HG02970 (cell line): ENCODE measurements around the gene MAML3.

Experiments used
- ATAC-seq: cut with Tn5 transposase; IDR thresholded peaks from one replicate; pipeline ENCODE4 v1.9.1; 2021; ENCODE audit warnings: mild to moderate bottlenecking, moderate library complexity, moderate number of reproducible peaks; ENCODE audit not compliant: unreplicated experiment, low FRiP score

The MAML3 gene

DNA sequence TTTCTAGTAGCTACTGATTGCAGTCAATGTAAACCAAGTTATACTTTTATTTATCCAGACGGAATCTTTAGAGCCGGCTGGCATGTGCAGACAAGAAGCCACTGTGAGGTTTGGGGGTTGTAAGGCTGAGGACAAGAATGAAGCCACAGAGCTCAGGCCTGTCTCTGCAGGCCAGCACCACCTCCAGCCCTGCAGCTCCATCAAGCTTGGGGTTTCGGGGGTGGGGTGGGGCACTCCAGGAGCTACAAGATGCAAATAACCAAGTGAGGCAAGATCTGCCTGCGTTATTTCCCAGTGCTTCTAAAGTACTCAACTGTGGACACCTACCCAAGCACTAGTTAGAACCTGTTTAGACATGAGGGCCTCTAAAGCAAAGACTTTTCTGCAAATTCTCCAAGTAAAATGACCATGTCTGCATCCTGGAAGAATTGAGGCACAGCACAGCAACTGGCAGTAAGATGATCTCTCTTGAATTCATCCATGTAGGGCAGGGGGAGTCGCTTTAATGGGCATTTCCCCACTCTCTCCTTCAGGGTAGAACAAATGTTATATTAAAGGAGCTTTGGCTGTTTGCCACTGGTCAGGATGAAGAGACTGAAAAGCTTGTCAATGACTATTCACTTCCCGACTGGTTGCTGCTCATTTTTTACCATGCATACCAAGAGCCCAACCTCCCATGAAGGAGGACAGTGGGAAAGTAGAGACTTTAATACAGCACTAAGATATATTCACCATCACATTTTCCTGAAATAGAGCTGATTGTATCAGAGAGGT, 265.8 kb downstream of the MAML3 start:
- no peak for ATAC-seq

DNA sequence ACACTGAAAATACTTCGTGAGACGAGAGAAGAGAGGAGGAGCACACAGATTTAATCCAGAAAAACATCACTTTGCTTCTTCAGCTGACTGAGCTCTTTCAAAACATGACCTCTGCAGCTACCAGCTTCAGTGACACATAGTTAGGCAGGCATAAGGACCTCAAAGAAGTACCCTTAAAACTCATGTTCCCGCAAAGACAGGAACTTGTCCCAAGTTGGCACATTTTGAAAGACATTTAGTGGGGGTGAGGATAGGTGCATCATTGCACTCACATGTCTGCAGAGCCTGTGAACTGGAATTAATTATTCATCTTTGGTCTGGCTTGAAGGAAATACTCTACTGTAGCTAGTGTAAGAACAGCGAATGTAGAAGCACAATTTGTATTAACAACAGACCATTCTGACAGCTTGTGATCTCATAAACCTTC, 266.6 kb downstream of the MAML3 start:
- ATAC-seq, result no peak

DNA sequence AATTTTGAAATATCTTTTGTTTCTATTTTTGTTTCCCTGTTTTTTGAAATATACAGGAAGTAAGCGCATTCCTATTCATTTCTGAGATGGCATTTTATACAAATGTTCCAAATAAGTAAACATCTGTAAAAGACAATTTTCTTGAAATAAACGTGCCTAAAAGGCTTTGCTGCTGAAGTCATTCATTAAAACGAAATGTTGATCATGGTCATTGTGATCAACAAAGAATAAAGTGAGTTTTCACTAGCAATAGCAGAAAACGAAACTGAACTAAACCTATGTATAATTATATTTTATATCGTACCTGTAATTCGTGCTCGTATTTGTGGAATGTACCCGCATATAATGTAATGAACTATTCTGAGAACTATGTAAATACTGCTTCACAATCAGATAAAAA, 267.2 kb downstream of the MAML3 start:
- no peak for ATAC-seq

DNA sequence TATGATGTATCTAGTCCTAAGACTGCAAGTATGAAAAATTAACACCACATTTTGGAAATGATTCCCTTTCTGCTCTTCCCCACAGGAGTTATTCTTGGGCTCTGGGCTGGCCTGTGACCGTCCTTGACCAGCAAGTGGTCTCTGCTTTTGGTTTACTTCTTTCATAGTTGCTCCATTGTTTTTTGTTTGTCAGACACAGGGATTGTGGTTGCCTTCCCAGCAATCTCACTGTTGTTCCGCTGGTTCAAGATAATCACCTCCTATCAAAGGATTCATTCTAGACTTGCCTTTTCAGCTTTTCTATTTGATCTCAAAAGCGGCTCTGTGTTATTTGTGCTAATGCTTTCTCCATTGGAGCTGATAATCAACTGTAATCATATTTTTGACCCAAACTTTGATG, 269.5 kb downstream of the MAML3 start:
- no peak for ATAC-seq

DNA sequence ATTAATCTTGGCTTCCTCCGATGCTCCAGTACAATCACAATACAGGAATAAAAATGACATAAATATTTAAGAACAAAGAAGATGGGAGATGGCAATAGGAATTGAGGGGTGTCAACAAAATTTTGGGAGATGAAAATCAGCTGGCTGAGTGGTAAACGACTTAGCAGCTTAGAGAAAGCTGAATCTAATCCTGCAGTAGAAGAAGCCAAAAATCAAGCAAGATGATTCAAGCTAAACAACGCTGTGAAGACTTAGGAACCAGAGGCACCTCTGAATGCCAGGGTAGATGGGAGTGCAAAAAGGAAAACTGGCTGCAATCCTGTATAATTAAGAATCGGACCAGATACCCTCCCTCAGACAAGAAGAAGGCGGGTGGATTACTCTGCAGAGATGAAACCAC, 273.1 kb downstream of the MAML3 start:
- no peak for ATAC-seq

DNA sequence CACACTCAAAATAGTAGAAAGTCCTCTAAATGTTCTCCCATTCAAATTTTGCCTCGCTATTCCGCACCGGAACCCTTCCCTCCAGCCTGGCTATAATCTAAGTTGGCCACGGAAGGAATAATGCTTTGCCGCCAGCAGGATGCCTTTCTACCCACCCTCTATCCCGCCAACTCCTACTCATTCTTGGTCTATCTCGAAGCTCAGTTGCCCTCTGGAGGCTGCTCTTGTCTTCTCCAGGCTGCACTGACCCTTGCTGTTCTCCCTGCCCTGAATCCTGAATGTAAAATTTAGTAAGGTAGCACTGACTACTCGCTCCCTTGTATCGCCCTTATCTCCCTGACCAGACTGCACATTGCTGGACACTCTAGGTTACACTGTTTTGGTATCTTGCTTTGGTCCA, 275.9 kb downstream of the MAML3 start:
- ATAC-seq, result no peak

DNA sequence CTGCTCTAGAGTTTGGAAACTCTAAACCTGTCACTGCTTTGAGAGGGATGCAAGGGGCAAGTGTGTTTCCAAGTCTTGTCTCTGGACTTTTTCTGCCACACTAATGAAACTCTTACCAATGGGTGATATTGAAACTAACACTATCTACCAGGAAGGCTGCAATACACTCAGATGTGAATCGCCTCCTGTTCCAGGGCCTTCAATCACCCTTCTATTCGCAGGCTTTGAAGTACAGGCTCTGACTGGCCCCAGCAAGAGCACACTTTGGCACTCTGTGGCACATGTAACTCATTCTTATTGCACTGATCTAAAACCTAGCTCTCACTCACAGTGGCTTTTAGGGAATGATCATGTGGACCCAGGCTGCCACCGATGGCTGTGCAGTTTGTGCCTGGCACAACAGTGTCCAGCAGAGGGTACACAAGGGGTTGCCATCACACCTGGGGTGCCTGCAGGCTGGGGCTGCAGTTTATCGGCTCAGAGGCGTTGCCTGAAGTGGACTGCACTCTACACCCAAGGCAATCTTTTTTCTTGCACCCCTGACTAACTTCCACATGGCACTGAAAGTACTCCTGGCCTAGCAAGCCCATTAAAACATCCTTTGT, 277.5 kb downstream of the MAML3 start:
- ATAC-seq, result no peak

DNA sequence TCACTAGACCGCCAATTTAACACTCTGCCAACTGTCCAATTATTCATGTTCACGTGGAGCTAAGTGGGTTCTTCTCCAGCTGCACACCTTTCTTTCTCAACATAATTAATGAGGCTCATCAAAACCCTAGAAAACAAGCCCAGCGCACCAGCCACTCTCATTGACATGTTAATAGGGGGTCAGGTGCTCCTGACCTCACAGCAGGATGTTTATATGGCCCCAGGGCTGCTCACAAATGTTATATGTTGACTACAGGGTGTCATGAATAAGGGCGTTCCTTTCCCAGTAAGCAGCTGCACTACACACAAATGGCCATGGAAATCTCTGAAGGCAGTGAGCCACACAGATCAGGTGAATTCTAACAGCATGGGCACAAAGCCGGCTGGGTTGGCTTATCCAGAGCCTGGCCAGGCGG, 278.6 kb downstream of the MAML3 start:
- ATAC-seq, result no peak

DNA sequence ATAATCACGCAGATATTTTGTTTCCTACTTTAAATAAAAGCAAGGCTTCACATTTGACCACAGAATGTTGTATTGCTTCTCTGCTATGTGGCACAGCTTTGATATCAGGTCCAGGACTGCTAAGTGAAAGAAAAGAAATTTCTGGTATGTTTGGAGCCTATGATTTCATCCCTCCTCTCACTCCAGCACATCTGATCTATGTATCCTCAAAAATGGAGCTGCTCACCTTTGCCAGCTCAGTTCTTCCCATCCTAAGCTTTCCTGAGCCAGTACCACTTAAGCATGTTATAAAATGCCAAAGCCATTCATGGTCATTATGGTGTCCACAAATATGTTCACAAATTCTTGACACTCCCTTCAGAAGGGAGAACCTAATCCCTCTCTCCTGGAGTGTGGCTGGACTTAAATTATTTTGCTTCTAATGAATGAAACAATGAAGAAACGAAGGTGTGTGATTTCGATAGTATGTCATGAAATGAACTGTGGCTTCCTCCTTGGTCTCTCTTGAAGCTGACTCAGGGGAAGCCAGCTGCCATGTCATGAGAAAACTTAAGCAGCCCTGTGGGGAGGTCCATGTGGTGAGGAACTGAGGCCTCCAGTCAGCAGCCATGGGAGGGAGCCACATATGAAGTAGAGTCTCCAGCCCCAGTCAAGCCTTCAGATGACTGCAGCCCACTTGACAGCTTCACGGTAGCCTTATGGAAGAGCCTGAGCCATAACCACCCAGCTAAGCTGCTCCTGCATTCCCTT, 280.7 kb downstream of the MAML3 start:
- no peak for ATAC-seq

DNA sequence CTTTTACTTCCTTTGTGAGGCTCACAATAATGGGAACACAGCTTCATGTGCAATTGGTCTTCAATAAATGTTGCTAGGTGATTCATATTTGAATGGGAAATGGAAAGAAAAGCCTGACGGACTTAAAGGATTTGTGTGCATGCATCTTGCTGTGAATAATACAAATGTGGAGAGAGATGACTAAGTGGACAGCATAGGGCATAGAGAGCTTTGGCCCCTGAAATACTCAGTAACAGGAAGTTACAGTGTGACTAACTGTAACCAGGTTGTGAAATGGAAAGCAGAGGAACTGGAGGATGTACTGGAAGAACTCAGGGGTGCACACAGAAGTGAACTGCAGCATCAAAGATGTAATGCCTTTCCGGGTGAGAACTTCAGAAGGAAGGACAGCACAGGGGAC, 281.7 kb downstream of the MAML3 start:
- no peak for ATAC-seq

DNA sequence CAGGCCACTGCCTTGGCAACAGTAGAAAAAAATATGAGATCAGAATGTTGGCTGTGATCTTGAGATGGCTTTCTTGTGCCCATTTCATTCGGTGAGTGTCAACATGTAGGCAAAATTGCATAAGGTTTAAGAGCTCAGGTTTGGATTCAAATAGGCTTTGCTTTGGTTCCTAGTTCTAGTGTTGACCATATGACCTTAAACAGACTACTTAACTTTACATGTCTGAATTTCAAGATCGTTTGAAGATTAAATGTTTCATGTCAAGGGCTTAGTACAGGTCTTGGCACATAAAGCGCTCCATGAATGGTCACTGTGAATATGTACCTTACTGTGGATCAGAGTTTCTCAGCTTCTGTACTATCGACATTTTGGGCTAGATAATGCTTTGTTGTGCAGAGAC, 284.2 kb downstream of the MAML3 start:
- no peak for ATAC-seq

DNA sequence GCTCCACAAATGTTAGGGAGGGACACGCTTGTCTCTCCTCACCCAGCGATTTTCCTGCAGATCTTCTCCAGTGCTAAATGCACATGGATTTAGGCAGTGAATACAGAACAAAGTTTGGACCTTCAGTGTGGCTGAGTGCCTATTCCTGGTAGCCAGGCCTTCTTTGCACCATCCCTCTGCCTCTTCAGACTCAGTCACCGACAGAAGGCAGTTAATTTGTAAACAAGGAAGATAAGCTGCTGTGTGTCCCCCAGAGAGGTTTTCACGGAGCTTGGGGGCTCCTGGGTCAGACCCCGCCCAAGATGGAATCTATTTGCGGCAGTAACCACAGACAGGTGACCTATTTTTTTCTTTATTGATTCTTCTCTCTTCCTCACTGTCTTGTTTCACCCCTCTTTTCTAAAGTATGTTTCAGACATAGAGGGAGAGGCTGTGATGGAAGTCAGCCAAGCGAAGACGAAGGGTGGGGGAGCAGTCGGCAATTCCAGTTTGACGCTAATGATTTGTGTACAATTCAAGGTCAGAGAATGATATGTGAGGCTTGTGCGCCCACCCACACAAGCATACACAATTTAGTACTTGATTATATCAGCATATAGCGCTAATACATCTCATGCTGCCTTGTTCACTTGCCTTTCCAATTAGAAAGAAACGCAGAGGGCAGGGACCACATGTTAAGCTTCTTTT, 287.6 kb downstream of the MAML3 start:
- no peak for ATAC-seq

DNA sequence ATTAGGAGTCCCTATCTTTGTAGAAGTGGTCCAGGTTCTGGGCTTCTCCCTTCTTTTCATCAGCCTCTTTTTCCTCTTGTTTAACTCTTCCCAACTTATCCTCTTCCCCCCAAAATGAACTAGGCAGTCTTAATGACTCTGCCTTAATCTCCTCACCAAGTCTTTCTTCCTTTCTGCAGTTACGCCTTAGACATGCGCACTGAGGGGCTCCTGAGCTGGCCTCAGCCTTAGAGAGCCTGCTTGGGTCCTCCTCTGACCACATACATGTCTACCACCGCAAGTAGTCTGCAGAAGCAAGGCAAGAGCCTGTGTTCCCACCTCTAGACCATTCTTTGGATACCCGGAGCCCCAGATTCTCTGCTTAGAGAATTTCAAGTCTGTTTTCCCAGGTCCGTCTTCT, 288.4 kb downstream of the MAML3 start:
- no peak for ATAC-seq

DNA sequence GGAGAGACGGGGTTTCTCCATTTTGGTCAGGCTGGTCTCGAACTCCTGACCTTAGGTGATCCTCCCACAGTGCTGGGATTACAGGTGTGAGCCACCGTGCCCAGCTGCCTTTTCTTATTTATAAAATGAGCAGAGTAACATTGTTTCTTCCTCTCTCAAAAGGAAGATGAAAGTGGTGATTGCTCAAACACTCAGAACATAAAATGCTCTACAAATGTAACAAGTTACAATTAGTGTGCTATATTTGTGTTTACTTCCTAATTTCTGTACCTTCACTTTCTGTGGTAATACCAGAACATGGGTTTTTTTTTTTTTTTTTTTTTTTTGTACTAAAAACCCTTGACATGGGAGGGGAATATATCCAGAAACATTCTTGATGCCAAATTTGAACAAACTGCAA, 290.5 kb downstream of the MAML3 start:
- no peak for ATAC-seq

DNA sequence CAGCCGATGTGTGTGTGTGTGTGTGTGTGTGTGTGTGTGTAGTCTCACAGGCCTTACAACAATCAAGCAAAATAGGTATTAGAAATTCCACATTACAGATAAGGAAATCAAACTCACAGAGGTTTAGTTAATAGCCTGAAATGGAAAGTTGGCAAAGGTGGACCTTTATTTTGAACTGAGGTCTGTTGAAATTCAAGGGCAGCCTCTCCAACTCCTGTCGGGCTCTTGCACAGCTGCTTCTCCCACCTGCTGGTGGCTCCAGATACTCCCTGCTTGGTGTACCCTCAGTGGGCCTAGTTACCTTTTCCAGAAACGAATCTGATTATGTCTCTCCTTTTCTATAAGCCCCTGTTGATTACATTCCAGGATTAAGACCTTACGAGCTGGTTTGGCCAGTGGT, 292.5 kb downstream of the MAML3 start:
- no peak for ATAC-seq

DNA sequence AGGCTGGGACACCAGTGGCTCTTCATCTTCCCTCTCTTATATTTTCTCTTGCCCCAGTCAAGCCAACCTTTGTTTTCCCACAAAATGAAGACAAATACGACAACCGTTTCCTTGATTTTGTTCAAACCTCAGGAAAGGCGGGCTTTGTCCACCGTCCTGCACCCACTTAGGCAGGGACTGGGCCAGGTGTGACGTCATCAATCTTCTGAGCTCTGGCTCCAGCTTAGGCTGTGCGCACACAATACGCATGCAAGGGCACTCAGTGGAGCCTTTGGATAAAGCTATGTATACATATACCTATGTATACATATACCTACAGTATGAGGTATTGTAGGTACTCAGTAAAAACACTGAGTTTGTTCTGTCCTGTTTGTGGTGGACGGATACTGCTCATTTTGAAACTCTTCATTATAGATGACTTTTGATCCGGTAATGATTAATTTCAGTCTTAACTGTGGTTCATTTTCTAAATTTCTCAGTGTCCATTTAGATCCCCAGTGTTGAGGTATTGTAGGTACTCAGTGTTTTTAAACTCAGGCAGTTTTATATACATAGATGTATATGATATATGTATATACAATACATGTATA, 293.5 kb downstream of the MAML3 start:
- no peak for ATAC-seq

DNA sequence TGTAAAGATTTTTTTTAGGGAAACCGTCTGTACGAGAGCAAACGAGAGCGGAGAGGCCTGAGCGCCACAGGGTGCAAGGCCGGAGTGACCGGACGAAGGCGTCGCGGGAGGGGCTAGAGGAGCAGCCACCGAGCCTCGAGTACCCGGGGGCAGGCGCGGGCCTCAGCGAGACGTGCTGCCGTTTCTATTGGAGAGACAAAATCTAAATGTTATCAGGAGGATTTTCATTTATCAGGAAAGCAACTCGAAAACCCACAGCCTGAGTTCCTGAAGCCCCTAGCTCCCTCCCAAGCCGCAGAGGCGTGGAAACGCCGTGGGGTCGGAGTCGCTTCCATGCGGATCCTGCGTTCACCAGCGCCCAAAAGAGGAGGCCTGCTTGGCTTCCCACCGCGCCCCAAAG, 294.1 kb downstream of the MAML3 start:
- no peak for ATAC-seq

DNA sequence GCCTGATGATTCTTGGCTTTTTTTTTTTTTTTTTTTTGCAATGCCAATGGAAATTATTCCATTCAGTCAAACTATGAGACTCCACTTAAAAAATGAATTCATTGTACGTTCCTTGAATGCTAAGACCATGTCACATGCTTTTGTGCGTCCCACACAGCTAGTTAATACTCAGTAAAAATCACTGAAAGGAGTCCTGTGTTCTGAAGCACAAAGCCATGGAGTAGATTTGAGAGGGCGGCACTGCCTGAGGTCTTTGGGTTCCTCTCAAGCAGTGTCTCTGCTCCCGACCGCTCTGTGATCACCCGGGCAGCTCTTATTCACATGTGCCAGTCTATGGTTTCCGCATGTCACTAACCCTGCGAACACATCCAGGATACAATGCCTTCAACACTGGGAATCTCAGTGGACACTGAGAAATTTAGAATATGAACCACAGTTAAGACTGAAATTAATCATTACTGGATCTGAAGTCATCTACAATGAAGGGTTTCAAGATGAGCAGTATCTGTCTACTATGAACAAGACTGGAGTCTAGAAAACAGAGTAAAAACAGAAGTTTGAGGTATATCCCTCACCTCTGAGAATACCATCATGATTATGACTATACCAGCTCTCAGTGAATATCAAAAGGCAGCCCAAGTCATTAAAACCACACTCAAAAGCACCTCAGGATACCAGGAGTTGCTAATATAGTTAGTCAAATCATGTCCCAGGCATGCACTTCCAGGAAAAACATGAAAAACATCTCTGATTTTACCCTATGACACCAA, 295.4 kb downstream of the MAML3 start:
- ATAC-seq, result peak; percentile 72

DNA sequence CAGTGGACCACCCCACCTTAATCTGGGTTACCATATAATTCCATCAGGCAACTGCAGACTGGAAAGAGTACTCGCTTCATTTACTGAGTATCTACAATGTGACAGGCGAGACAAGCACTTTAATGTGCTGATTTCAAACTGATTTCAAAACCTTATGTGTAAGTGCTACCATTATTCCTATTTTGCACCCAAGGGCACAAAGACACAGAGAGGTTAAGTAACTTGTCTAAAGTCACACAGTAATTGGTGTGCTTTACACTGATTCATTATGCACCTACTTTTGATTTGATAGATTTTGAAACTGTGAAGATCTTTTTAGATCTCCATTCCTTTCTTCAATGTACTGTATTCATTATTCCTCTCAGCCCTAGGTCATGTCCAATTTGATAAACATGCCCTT, 296.0 kb downstream of the MAML3 start:
- ATAC-seq, result no peak

DNA sequence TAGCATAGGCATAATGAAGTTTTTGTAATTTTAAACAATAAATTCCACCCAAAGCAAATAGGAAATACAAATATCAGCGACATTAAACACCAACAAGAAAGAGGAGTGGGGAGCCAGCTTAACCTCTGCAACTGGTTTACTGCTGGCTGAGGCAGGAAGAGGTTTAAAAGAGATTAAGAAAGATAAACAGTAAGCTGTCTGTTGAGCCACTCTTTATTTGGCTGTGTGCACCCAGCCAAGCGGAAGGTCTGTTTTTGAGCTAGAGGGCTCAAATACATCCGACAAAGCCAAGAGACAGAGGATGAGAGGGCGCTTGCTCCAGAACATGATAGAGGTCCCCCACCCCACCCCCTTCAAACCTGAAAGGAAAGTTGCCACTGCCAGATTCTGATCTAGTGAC, 297.0 kb downstream of the MAML3 start:
- no peak for ATAC-seq
